HepG2 (cell line): ENCODE data around the gene GRM1.

ENCODE experiments used
- CEBPG ChIP-seq: IDR thresholded peaks from 2 replicates; pipeline ENCODE4 v1.6.1; 2016
- ZBTB8A ChIP-seq: sonication (generic); formaldehyde crosslinking; IDR thresholded peaks from 2 replicates; pipeline ENCODE4 v1.4.0; 2020; ENCODE audit warnings: mild to moderate bottlenecking, low read depth, missing genetic modification reagents, borderline replicate concordance
- TF ChIP-seq, protein P1 (sequence below): sonication (generic); formaldehyde crosslinking; IDR thresholded peaks from 2 replicates; pipeline ENCODE4 v1.5.0; 2020; ENCODE audit warnings: mild to moderate bottlenecking, missing genetic modification reagents, moderate library complexity

DNA sequence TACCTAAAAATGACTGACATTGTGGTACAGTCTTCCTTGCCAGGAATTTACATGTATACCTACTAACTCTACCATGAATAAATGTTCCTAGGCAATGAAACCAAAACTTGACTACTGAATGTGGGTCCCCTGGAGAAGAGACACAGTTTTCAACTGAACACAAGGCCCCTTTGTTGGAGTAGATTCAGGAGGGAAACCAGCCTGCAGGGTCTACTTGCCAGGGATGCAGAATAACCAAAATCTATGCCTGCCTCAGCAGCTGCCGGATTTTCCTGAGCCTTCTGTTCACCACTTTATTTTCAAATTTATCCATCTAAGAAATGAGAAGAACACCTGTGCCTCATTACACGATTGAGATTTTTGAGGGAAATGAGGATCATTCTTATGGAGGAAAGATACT, 211.9 kb downstream of the GRM1 start:
- TF ChIP-seq, protein P1, sequence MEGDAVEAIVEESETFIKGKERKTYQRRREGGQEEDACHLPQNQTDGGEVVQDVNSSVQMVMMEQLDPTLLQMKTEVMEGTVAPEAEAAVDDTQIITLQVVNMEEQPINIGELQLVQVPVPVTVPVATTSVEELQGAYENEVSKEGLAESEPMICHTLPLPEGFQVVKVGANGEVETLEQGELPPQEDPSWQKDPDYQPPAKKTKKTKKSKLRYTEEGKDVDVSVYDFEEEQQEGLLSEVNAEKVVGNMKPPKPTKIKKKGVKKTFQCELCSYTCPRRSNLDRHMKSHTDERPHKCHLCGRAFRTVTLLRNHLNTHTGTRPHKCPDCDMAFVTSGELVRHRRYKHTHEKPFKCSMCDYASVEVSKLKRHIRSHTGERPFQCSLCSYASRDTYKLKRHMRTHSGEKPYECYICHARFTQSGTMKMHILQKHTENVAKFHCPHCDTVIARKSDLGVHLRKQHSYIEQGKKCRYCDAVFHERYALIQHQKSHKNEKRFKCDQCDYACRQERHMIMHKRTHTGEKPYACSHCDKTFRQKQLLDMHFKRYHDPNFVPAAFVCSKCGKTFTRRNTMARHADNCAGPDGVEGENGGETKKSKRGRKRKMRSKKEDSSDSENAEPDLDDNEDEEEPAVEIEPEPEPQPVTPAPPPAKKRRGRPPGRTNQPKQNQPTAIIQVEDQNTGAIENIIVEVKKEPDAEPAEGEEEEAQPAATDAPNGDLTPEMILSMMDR (CRISPR knock-in tag) = no peak
- TF ChIP-seq CEBPG (CRISPR knock-in tag) = no peak
- TF ChIP-seq ZBTB8A (CRISPR knock-in tag) = no peak
